Endothelial cell of umbilical vein (primary cell): Measurements from ENCODE around the gene ACP4. TPM values are rescaled to one million over a fixed set of nuclear protein-coding genes. Genes with fewer than 3 reads are reported as not detected.

ENCODE experiments used
- BruUV-seq: library from RNA; stranded (reverse); fragments of 400-500 nt; replicated peaks from 2 replicates; lab custom pipeline; 2021; lab: Mats Ljungman, UMichigan
- CTCF ChIA-PET: fragments of 300-600, 350-600 bp; sonication (Branson Sonifier 250); formaldehyde crosslinking; loops from one replicate; lab custom pipeline; 2021; ENCODE audit warnings: antibody characterized with exemption, inconsistent platforms; lab: Charles Lee
- POLR2A ChIA-PET: fragments of 300-600, 350-600 bp; sonication (Branson Sonifier 250); formaldehyde crosslinking; loops from one replicate; lab custom pipeline; 2021; ENCODE audit warnings: antibody characterized with exemption, inconsistent platforms; lab: Charles Lee
- DNase-seq: peaks from one replicate; pipeline ENCODE4 v3.0.0-alpha.2; 2011; ENCODE audit warnings: low read depth, low spot score
- FAIRE-seq: peaks from 2 replicates; lab custom pipeline; 2011; peaks lifted over from hg19 to GRCh38; lab: Jason Lieb, UNC
- H2AFZ ChIP-seq: 2 replicates; pipeline ENCODE4 v1.6.0; 2012; ENCODE audit warnings: low read depth, low read length, control low read depth, inconsistent platforms
- H3K27ac ChIP-seq: 2 replicates; pipeline ENCODE4 v1.5.1; 2011; ENCODE audit warnings: low read depth, mild to moderate bottlenecking, control low read depth, low read length, moderate library complexity; ENCODE audit not compliant: insufficient read depth
- H3K27me3 ChIP-seq, 2 experiments: 2 replicates each; pipeline versions ENCODE4 v1.6.0 to v1.6.1; 2011; ENCODE audit warnings: low read length in 2 of 2, mixed read lengths in 1 of 2; ENCODE audit not compliant: control insufficient read depth in 2 of 2, insufficient read depth in 2 of 2
- H3K36me3 ChIP-seq, 2 experiments: 2 replicates in 1 of 2; 3 replicates in 1 of 2; pipeline ENCODE4 v1.5.1; 2011; ENCODE audit warnings: low read length in 2 of 2, mild to moderate bottlenecking in 1 of 2, moderate library complexity in 1 of 2; ENCODE audit not compliant: control insufficient read depth in 2 of 2, insufficient read depth in 2 of 2; ENCODE audit errors: extremely low read depth in 1 of 2
- H3K4me1 ChIP-seq: 3 replicates; pipeline ENCODE4 v1.5.1; 2011; ENCODE audit warnings: mild to moderate bottlenecking, low read length; ENCODE audit not compliant: control insufficient read depth, insufficient read depth; ENCODE audit errors: extremely low read depth
- H3K4me2 ChIP-seq: 2 replicates; pipeline ENCODE4 v1.6.1; 2011; ENCODE audit warnings: low read length, control low read depth, mixed read lengths; ENCODE audit not compliant: insufficient read depth
- H3K4me3 ChIP-seq, 3 experiments: fragments of 200-600 bp in 1 of 3; sonication (generic), shearing (Covaris generic) in 1 of 3; replicated peaks in 1 of 3; 2 replicates each; pipeline ENCODE4 v1.5.1; 2011 to 2016; ENCODE audit warnings: control low read depth in 3 of 3, low read length in 3 of 3, mild to moderate bottlenecking in 2 of 3, inconsistent platforms in 1 of 3, low read depth in 1 of 3, moderate library complexity in 1 of 3; ENCODE audit not compliant: insufficient read depth in 1 of 3
- H3K79me2 ChIP-seq: 2 replicates; pipeline ENCODE4 v1.6.0; 2012; ENCODE audit warnings: low read length, inconsistent platforms; ENCODE audit not compliant: control insufficient read depth, insufficient read depth
- H3K9ac ChIP-seq: replicated peaks from 2 replicates; pipeline ENCODE3; 2011; ENCODE audit warnings: low read length, control low read depth; ENCODE audit not compliant: insufficient read depth; ENCODE audit errors: extremely low read depth
- H3K9me1 ChIP-seq: replicated peaks from 3 replicates; pipeline ENCODE4 v1.6.0; 2011; ENCODE audit warnings: mild to moderate bottlenecking, low read length; ENCODE audit not compliant: control insufficient read depth, insufficient read depth; ENCODE audit errors: extremely low read depth
- H3K9me3 ChIP-seq: replicated peaks from 2 replicates; pipeline ENCODE4 v1.5.1; 2012; ENCODE audit warnings: low read length, inconsistent platforms; ENCODE audit not compliant: control insufficient read depth, insufficient read depth
- H4K20me1 ChIP-seq: replicated peaks from 2 replicates; pipeline ENCODE3; 2011; ENCODE audit warnings: mild to moderate bottlenecking, low read length; ENCODE audit not compliant: control insufficient read depth, insufficient read depth; ENCODE audit errors: extremely low read depth
- EZH2 ChIP-seq: IDR thresholded peaks from 2 replicates; pipeline ENCODE4 v1.6.1; 2012; ENCODE audit warnings: borderline replicate concordance, low read depth, mild to moderate bottlenecking, moderate library complexity, low read length, inconsistent platforms; ENCODE audit not compliant: severe bottlenecking
- FOS ChIP-seq: IDR thresholded peaks from 2 replicates; pipeline ENCODE4 v1.6.1; 2011; ENCODE audit warnings: mild to moderate bottlenecking, low read length, moderate library complexity, borderline replicate concordance; ENCODE audit not compliant: insufficient read depth
- GATA2 ChIP-seq: IDR thresholded peaks from 2 replicates; pipeline ENCODE4 v1.7.0; 2011; ENCODE audit warnings: low read depth, mild to moderate bottlenecking, moderate library complexity, mixed read lengths, low read length; ENCODE audit not compliant: insufficient read length, insufficient read depth
- JUN ChIP-seq: IDR thresholded peaks from 2 replicates; pipeline ENCODE4 v1.6.1; 2011; ENCODE audit warnings: borderline replicate concordance, low read depth; ENCODE audit not compliant: insufficient read length, insufficient read depth
- MYC ChIP-seq: IDR thresholded peaks from one replicate; pipeline ENCODE4 v1.6.1; 2011; ENCODE audit warnings: mild to moderate bottlenecking, low read depth, low read length
- POLR2A ChIP-seq: IDR thresholded peaks from 2 replicates; pipeline ENCODE4 v1.6.1; 2012; ENCODE audit warnings: low read depth, mild to moderate bottlenecking, control low read depth, low read length
- POLR2AphosphoS5 ChIP-seq: IDR thresholded peaks from 2 replicates; pipeline ENCODE4 v1.6.1; 2012; ENCODE audit warnings: low read depth, mild to moderate bottlenecking, control low read depth, low read length, moderate library complexity; ENCODE audit not compliant: insufficient read depth
- dilution Hi-C: fragments of 300-500 bp; cut with MboI; formaldehyde crosslinking; loops from one replicate; pipeline ENCODE4 v1.15.0; 2019; ENCODE audit warnings: low sequenced_read_pairs; ENCODE audit not compliant: extremely low pct_ligation_motif_present
- intact Hi-C: fragments of 100-400 bp; cut with micrococcal nuclease; formaldehyde crosslinking; loops from one replicate; pipeline ENCODE4 v1.10.0; 2022
- polyA plus RNA-seq, 4 experiments: library from polyadenylated mRNA; depleted of rRNA in 3 of 4; stranded (reverse) in 3 of 4; unstranded in 1 of 4; fragments of >200 nt; gene quantifications; 2 replicates each; pipeline versions ENCODE4 v1.2.1 to v1.2.3, GENCODE V29; 2011 to 2012; ENCODE audit warnings: missing spikeins in 1 of 4
- total RNA-seq: library from RNA; stranded (reverse); gene quantifications from 2 replicates; pipeline ENCODE4 v1.2.3, GENCODE V29; 2021
- TF ChIP-seq, protein P1 (sequence below): IDR thresholded peaks from 2 replicates; pipeline ENCODE4 v1.6.1; 2011; ENCODE audit not compliant: insufficient read depth, insufficient read length
- TF ChIP-seq, protein P2 (sequence below), 2 donors: IDR thresholded peaks; 1 replicate in 1 of 2; 2 replicates in 1 of 2; pipeline ENCODE4 v1.5.1; 2011; ENCODE audit warnings: low read length in 2 of 2, mild to moderate bottlenecking in 2 of 2, moderate library complexity in 2 of 2, control low read depth in 1 of 2, inconsistent platforms in 1 of 2, low read depth in 1 of 2; ENCODE audit not compliant: insufficient read depth in 1 of 2; ENCODE audit errors: extremely low read depth in 1 of 2

ACP4 gene
- total and polyA plus RNA-seq, 2 donors (not counting 3 experiments of a cell fraction or from before 2014, with no cell fraction given): not detected

DNA sequence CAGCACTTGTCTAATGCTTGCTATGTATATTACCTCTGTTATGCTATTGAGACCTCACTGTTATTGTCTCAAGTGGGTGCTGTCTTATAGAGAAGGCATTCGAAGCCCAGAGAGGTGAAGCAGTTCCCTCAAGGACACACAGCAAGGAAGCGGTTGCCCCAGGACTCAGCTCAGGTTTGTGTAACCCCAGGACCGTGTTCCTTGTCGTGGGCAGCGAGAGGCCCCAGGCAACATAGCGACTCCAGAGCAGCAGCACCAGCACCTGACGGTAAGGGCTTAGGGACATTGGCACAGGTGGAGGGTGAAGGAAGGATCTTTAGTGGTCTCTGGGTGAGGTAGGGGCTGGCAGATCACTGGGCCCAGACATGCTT, 40.8 kb downstream of the ACP4 start:
- H3K79me2 ChIP-seq: no peaks in the 10 kb centered on the region
- CTCF ChIA-PET: no interaction called here
- H2AFZ ChIP-seq: no peak overlapping the region
- no peak overlapping the region for H3K27ac ChIP-seq
- DNase-seq (no peak), FAIRE-seq (no peak)
- peaks cover 4% of the 10 kb centered on the region for H3K4me1 ChIP-seq
- no peak overlapping the region for H3K4me3 ChIP-seq
- H3K9me3 ChIP-seq: no peaks in the 10 kb centered on the region
- intact Hi-C loops: no loop called here
- H3K9me1 ChIP-seq: no peaks in the 10 kb centered on the region
- no peak overlapping the region for H3K9ac ChIP-seq
- dilution Hi-C loops: no loop called here
- no TSS peak for BruUV-seq
- no peak overlapping the region for H3K4me2 ChIP-seq
- POLR2A ChIA-PET: no interaction called here
- no peak for TF ChIP-seq POLR2A
- TF ChIP-seq, protein P1, sequence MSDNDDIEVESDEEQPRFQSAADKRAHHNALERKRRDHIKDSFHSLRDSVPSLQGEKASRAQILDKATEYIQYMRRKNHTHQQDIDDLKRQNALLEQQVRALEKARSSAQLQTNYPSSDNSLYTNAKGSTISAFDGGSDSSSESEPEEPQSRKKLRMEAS: no peak
- TF ChIP-seq EZH2: no peak
- TF ChIP-seq, protein P2, sequence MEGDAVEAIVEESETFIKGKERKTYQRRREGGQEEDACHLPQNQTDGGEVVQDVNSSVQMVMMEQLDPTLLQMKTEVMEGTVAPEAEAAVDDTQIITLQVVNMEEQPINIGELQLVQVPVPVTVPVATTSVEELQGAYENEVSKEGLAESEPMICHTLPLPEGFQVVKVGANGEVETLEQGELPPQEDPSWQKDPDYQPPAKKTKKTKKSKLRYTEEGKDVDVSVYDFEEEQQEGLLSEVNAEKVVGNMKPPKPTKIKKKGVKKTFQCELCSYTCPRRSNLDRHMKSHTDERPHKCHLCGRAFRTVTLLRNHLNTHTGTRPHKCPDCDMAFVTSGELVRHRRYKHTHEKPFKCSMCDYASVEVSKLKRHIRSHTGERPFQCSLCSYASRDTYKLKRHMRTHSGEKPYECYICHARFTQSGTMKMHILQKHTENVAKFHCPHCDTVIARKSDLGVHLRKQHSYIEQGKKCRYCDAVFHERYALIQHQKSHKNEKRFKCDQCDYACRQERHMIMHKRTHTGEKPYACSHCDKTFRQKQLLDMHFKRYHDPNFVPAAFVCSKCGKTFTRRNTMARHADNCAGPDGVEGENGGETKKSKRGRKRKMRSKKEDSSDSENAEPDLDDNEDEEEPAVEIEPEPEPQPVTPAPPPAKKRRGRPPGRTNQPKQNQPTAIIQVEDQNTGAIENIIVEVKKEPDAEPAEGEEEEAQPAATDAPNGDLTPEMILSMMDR (IDR thresholded peaks at IDR 0.05; ENCODE audit: extremely low read depth in 1 of 2, insufficient read depth in 1 of 2, low read depth in 1 of 2, low read length in 2 of 2): no peak
- TF ChIP-seq FOS: no peak
- no peak for TF ChIP-seq JUN
- no peak for TF ChIP-seq GATA2
- TF ChIP-seq POLR2AphosphoS5: no peak
- no peak for TF ChIP-seq MYC
- H4K20me1 ChIP-seq: no peaks in the 10 kb centered on the region
- H3K27me3 ChIP-seq: no peaks in the 10 kb centered on the region
- H3K36me3 ChIP-seq: no peaks in the 10 kb centered on the region
